GM12878 (cell line): ENCODE results near the gene TOPORS. TPM values are rescaled to one million over a fixed set of nuclear protein-coding genes. Genes with fewer than 3 reads are reported as not detected.

ENCODE experiments used
- ATAC-seq: fragments of 200-7000 bp; cut with Tn5 transposase; 3 replicates; pipeline ENCODE4 v1.9.1; 2020; ENCODE audit warnings: mild to moderate bottlenecking, moderate library complexity
- BruUV-seq: library from RNA; stranded (reverse); fragments of 400-500 nt; replicated peaks from 2 replicates; lab custom pipeline; 2021; lab: Mats Ljungman, UMichigan
- CTCF ChIA-PET: fragments of 300-600 bp; sonication (Branson Sonifier 250); formaldehyde crosslinking; extraction: SDS; loops from one replicate; lab custom pipeline; 2021; ENCODE audit warnings: inconsistent platforms; lab: Yijun Ruan, JAX
- POLR2A ChIA-PET: fragments of 350-600 bp; formaldehyde crosslinking; extraction: SDS; loops from one replicate; lab custom pipeline; 2021; ENCODE audit warnings: inconsistent platforms; lab: Charles Lee
- RAD21 ChIA-PET: fragments of 300-600 bp; sonication (Branson Sonifier 250); formaldehyde crosslinking; loops from one replicate; lab custom pipeline; 2023; ENCODE audit warnings: antibody characterized with exemption; ENCODE audit not compliant: unreplicated experiment; lab: Charles Lee
- SMC1A ChIA-PET: fragments of 300-600 bp; sonication (Branson Sonifier 250); formaldehyde crosslinking; loops from one replicate; lab custom pipeline; 2023; ENCODE audit not compliant: unreplicated experiment, uncharacterized antibody; lab: Charles Lee
- DNase-seq: peaks from one replicate; pipeline ENCODE4 v3.0.0-alpha.2; 2011; ENCODE audit warnings: low read depth, low spot score
- FAIRE-seq: peaks from 3 replicates; lab custom pipeline; 2011; peaks lifted over from hg19 to GRCh38; lab: Jason Lieb, UNC
- H2AFZ ChIP-seq: 2 replicates; pipeline ENCODE4 v1.6.0; 2011; ENCODE audit warnings: low read depth, low read length, control low read depth; ENCODE audit not compliant: control insufficient read depth
- H3K27ac ChIP-seq: 2 replicates; pipeline ENCODE4 v1.5.1; 2011; ENCODE audit warnings: control low read depth; ENCODE audit not compliant: control insufficient read depth, insufficient read depth
- H3K27me3 ChIP-seq, 2 experiments: replicated peaks in 1 of 2; 2 replicates each; pipeline versions ENCODE4 v1.6.0 to v1.6.1; 2011; ENCODE audit warnings: low read length in 1 of 2; ENCODE audit not compliant: control insufficient read depth in 2 of 2, insufficient read depth in 2 of 2
- H3K36me3 ChIP-seq, 2 experiments: 2 replicates each; pipeline ENCODE4 v1.5.1; 2011; ENCODE audit warnings: low read length in 1 of 2; ENCODE audit not compliant: control insufficient read depth in 2 of 2, insufficient read depth in 2 of 2
- H3K4me1 ChIP-seq: 2 replicates; pipeline ENCODE4 v1.6.1; 2011; ENCODE audit warnings: mild to moderate bottlenecking, low read length, moderate library complexity, mixed read lengths; ENCODE audit not compliant: control insufficient read depth, insufficient read depth
- H3K4me2 ChIP-seq: 2 replicates; pipeline ENCODE4 v1.6.0; 2011; ENCODE audit warnings: control low read depth; ENCODE audit not compliant: control insufficient read depth, insufficient read depth
- H3K4me3 ChIP-seq: fragments of 200-600 bp; sonication (generic); 2 replicates; pipeline ENCODE4 v1.5.1; 2016
- H3K79me2 ChIP-seq: 2 replicates; pipeline ENCODE4 v1.6.0; 2011; ENCODE audit warnings: low read length; ENCODE audit not compliant: control insufficient read depth, insufficient read depth
- H3K9ac ChIP-seq: 2 replicates; pipeline ENCODE4 v1.8.0; 2011; ENCODE audit warnings: low read length, control low read depth, mixed read lengths; ENCODE audit not compliant: control insufficient read depth, insufficient read depth
- H3K9me3 ChIP-seq: replicated peaks from 3 replicates; pipeline ENCODE4 v1.5.1; 2011; ENCODE audit warnings: mild to moderate bottlenecking, low read length; ENCODE audit not compliant: control insufficient read depth, insufficient read depth
- H4K20me1 ChIP-seq: 2 replicates; pipeline ENCODE4 v1.6.0; 2011; ENCODE audit not compliant: control insufficient read depth, insufficient read depth
- CHD1 ChIP-seq: IDR thresholded peaks from 2 replicates; pipeline ENCODE4 v1.6.1; 2012; ENCODE audit warnings: low read depth, low read length, improper control_type of control experiment
- EED ChIP-seq: sonication (generic); IDR thresholded peaks from 2 replicates; pipeline ENCODE4 v1.6.1; 2016; ENCODE audit warnings: antibody characterized with exemption, low read depth
- HDAC6 ChIP-seq: fragments of 200-600 bp; sonication (generic); IDR thresholded peaks from one replicate; pipeline ENCODE4 v1.8.0; 2017; ENCODE audit warnings: antibody characterized with exemption; ENCODE audit not compliant: unreplicated experiment
- MTA3 ChIP-seq: IDR thresholded peaks from 2 replicates; pipeline ENCODE4 v1.6.1; 2012; ENCODE audit warnings: low read length, inconsistent platforms, borderline replicate concordance
- POLR2A ChIP-seq: IDR thresholded peaks from 2 replicates; pipeline ENCODE4 v1.6.1; 2011; ENCODE audit warnings: low read depth, mild to moderate bottlenecking, low read length
- TCF3 ChIP-seq: IDR thresholded peaks from 2 replicates; pipeline ENCODE4 v1.6.1; 2012; ENCODE audit warnings: low read depth, mild to moderate bottlenecking, low read length, borderline replicate concordance; ENCODE audit not compliant: insufficient read depth
- ZNF207 ChIP-seq: fragments of 450-650 bp; IDR thresholded peaks from 2 replicates; pipeline ENCODE4 v1.6.1; 2014; ENCODE audit warnings: antibody characterized with exemption, mild to moderate bottlenecking, borderline replicate concordance
- ZNF622 ChIP-seq: fragments of 450-650 bp; IDR thresholded peaks from 2 replicates; pipeline ENCODE4 v1.6.1; 2017; ENCODE audit warnings: mild to moderate bottlenecking, inconsistent platforms
- WGBS: methylation state at CpG from one replicate; pipeline ENCODE4 v1.1.6; 2016; ENCODE audit warnings: low lambda C conversion rate; ENCODE audit not compliant: insufficient replicate concordance, insufficient coverage; ENCODE audit errors: missing lambda C conversion rate; 5-methylcytosine and 5-hydroxymethylcytosine counted together
- in situ Hi-C: fragments of 300-500 bp; cut with MboI; formaldehyde crosslinking; loops from 9 replicates; pipeline ENCODE4 v1.14.3; 2018; ENCODE audit warnings: mixed read lengths
- intact Hi-C: fragments of 100-400 bp; cut with micrococcal nuclease; formaldehyde crosslinking; loops from one replicate; pipeline ENCODE4 v1.14.2; 2022; ENCODE audit not compliant: unreplicated experiment
- polyA plus RNA-seq, 11 experiments: library from polyadenylated mRNA; depleted of rRNA in 4 of 11; unstranded in 6 of 11; stranded (reverse) in 5 of 11; fragments of >200 nt; fragmentation: Nextera tagmentation in 4 of 11; fragmentation: Illumina TruSeq in 1 of 11; extraction: Ambion mirVana in 4 of 11; extraction: Trizol in 1 of 11; gene quantifications; 1 replicate in 1 of 11; 2 replicates in 10 of 11; pipeline versions ENCODE4 v1.2.1 to v1.2.3, GENCODE V29; 2011 to 2016; ENCODE audit warnings: inconsistent platforms in 2 of 11, missing spikeins in 2 of 11, low read depth in 1 of 11
- total RNA-seq, 4 experiments: library from RNA; depleted of rRNA in 3 of 4; stranded (reverse); fragments of >200 nt in 3 of 4; fragmentation: Illumina TruSeq in 1 of 4; extraction: Trizol in 1 of 4; gene quantifications; 2 replicates each; pipeline versions ENCODE4 v1.2.1 to v1.2.3, GENCODE V29; 2013 to 2021
- TF ChIP-seq, protein P1 (sequence below): IDR thresholded peaks from 2 replicates; pipeline ENCODE4 v1.6.1; 2012; ENCODE audit warnings: low read depth, low read length, improper control_type of control experiment
- TF ChIP-seq, protein P2 (sequence below): fragments of 450-650 bp; IDR thresholded peaks from 2 replicates; pipeline ENCODE4 v1.6.1; 2014; ENCODE audit warnings: mild to moderate bottlenecking
- TF ChIP-seq, protein P3 (sequence below): IDR thresholded peaks from 2 replicates; pipeline ENCODE4 v1.6.1; 2011; ENCODE audit warnings: mild to moderate bottlenecking, low read depth, low read length, moderate library complexity; ENCODE audit not compliant: insufficient replicate concordance

TOPORS gene
- total and polyA plus RNA-seq, 10 of the 15 experiments (the other 5 are each of a cell fraction or from before 2014, with no cell fraction given) = 6.0 to 27.8 (median 14.3) TPM

DNA sequence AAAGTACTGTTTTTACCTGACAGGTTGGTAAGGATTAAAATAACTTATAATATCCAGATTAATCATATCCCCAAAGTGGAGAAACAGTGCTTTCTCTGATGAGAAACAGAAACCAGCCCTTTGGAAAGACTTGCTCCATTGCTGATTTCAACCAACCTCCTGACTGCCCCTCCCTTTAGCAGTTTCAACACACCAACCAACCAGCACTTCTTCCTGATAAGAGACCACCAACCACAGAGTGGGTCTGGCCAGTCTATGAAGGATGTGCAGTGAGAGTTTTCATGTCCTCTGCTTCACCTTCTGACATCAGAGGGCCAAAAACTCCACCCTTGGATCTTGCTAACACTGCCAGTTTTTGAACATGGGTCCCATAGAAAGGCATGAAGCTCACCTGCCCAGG, 54.5 kb downstream of the TOPORS start (continued):
- TF ChIP-seq HDAC6 (no peak), MTA3 (no peak), ZNF622 (no peak)

DNA sequence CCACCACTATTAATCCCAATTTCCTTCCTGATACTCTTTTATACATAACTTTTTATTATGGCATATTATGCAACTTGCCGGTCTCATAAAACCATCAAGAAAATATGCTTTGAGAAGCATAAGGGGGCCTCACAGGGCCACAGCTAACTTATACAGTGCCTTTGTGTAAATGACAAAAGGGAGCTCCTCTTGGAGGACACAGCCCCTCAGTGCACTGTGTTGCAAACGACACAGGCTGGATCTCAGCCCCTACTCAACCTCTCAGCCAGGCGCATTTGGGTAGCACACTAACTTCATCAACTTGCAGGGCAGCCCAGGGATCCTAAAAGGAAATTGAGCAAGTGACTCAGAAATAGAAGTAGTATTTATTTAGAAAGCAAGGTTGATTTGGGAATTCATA, 61.8 kb downstream of the TOPORS start:
- 89% methylated on average over 3 of the region's 3 CpGs for WGBS
- DNase-seq (no peak), ATAC-seq (no peak), FAIRE-seq (no peak)
- TF ChIP-seq EED (no peak), ZNF207 (no peak), POLR2A (no peak), CHD1 (no peak), TCF3 (no peak)
- TF ChIP-seq, protein P1, sequence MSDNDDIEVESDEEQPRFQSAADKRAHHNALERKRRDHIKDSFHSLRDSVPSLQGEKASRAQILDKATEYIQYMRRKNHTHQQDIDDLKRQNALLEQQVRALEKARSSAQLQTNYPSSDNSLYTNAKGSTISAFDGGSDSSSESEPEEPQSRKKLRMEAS = no peak
- TF ChIP-seq, protein P2, sequence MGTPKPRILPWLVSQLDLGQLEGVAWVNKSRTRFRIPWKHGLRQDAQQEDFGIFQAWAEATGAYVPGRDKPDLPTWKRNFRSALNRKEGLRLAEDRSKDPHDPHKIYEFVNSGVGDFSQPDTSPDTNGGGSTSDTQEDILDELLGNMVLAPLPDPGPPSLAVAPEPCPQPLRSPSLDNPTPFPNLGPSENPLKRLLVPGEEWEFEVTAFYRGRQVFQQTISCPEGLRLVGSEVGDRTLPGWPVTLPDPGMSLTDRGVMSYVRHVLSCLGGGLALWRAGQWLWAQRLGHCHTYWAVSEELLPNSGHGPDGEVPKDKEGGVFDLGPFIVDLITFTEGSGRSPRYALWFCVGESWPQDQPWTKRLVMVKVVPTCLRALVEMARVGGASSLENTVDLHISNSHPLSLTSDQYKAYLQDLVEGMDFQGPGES = no peak
- TF ChIP-seq, protein P3, sequence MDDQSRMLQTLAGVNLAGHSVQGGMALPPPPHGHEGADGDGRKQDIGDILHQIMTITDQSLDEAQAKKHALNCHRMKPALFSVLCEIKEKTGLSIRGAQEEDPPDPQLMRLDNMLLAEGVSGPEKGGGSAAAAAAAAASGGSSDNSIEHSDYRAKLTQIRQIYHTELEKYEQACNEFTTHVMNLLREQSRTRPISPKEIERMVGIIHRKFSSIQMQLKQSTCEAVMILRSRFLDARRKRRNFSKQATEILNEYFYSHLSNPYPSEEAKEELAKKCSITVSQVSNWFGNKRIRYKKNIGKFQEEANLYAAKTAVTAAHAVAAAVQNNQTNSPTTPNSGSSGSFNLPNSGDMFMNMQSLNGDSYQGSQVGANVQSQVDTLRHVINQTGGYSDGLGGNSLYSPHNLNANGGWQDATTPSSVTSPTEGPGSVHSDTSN = no peak
- Histone ChIP-seq H3K4me2 (no peak overlapping the region), H3K79me2 (no peaks in the 10 kb centered on the region), H4K20me1 (no peaks in the 10 kb centered on the region), H3K36me3 (peaks cover 0 to 10% of the 10 kb centered on the region in 2 experiments; a peak in 2 of 4 replicates), H2AFZ (no peak overlapping the region), H3K4me3 (no peak overlapping the region), H3K27me3 (no peaks in the 10 kb centered on the region), H3K9me3 (no peaks in the 10 kb centered on the region), H3K27ac (no peak overlapping the region), H3K4me1 (no peaks in the 10 kb centered on the region), H3K9ac (no peak overlapping the region)
- in situ Hi-C loops (no loop called here), intact Hi-C loops (no loop called here)
- ChIA-PET POLR2A (no interaction called here), RAD21 (no interaction called here), SMC1A (interaction anchor here (1.1 kb wide), 1 partner anchor 35 kb away, joined by 3 read pairs; the partner anchor contains the start of gene RIGI), CTCF (no interaction called here)
- no TSS peak for BruUV-seq

Other genes with a start within 250 kb of the TOPORS start
- 3.0 and 3.3 TPM in 2 replicates for gene ACO1, start 167.9 kb downstream of the TOPORS start, total RNA-seq (2014; rRNA removed)
- 2.4 and 3.2 TPM in 2 replicates for gene ACO1, start 167.9 kb downstream of the TOPORS start, total RNA-seq (2014; rRNA removed; fragmentation: Illumina TruSeq; extraction: Trizol)
- 3.4 and 3.5 TPM in 2 replicates for gene ACO1, start 167.9 kb downstream of the TOPORS start, total RNA-seq (2021)
- 5.6 and 6.4 TPM in 2 replicates for gene ACO1, start 167.9 kb downstream of the TOPORS start, polyA plus RNA-seq (2011; rRNA removed)
- 3.3 and 3.5 TPM in 2 replicates for gene ACO1, start 167.9 kb downstream of the TOPORS start, polyA plus RNA-seq (2014; fragmentation: Illumina TruSeq; extraction: Trizol)
- under 1 TPM; 0.21 to 0.53 TPM for gene ACO1, start 167.9 kb downstream of the TOPORS start, polyA plus RNA-seq (2014; fragmentation: Nextera tagmentation; extraction: Ambion mirVana)
- gene ACO1, start 167.9 kb downstream of the TOPORS start, polyA plus RNA-seq (2014; rRNA removed) = 2.5 and 2.9 TPM in 2 replicates
- gene ACO1, start 167.9 kb downstream of the TOPORS start, polyA plus RNA-seq (2016; fragmentation: Nextera tagmentation; extraction: Ambion mirVana) = 1 to 10 TPM; 4.2 to 6.5 TPM
- 12.3 and 13.0 TPM in 2 replicates for gene RIGI, start 26.4 kb downstream of the TOPORS start, total RNA-seq (2014; rRNA removed)
- gene RIGI, start 26.4 kb downstream of the TOPORS start, total RNA-seq (2014; rRNA removed; fragmentation: Illumina TruSeq; extraction: Trizol) = 15.2 and 16.5 TPM in 2 replicates
- gene RIGI, start 26.4 kb downstream of the TOPORS start, total RNA-seq (2021) = 10.0 and 10.4 TPM in 2 replicates
- gene RIGI, start 26.4 kb downstream of the TOPORS start, polyA plus RNA-seq (2011; rRNA removed) = 13.0 and 18.1 TPM in 2 replicates
- 13.9 and 17.1 TPM in 2 replicates for gene RIGI, start 26.4 kb downstream of the TOPORS start, polyA plus RNA-seq (2014; fragmentation: Illumina TruSeq; extraction: Trizol)
- gene RIGI, start 26.4 kb downstream of the TOPORS start, polyA plus RNA-seq (2014; fragmentation: Nextera tagmentation; extraction: Ambion mirVana) = 1 to 10 TPM; 6.3 to 7.2 TPM
- gene RIGI, start 26.4 kb downstream of the TOPORS start, polyA plus RNA-seq (2014; rRNA removed) = 6.3 and 7.8 TPM in 2 replicates
- gene RIGI, start 26.4 kb downstream of the TOPORS start, polyA plus RNA-seq (2016; fragmentation: Nextera tagmentation; extraction: Ambion mirVana) = 1 to 10 TPM; 5.3 to 7.0 TPM
- 20.5 and 23.7 TPM in 2 replicates for gene SMIM27, start 259 bp downstream of the TOPORS start, total RNA-seq (2014; rRNA removed)
- gene SMIM27, start 259 bp downstream of the TOPORS start, total RNA-seq (2014; rRNA removed; fragmentation: Illumina TruSeq; extraction: Trizol) = 21.1 and 21.5 TPM in 2 replicates
- gene SMIM27, start 259 bp downstream of the TOPORS start, total RNA-seq (2021) = 18.6 and 19.6 TPM in 2 replicates
- 29.3 and 37.2 TPM in 2 replicates for gene SMIM27, start 259 bp downstream of the TOPORS start, polyA plus RNA-seq (2011; rRNA removed)
- gene SMIM27, start 259 bp downstream of the TOPORS start, polyA plus RNA-seq (2014; fragmentation: Illumina TruSeq; extraction: Trizol) = 4.1 and 12.2 TPM in 2 replicates
- gene SMIM27, start 259 bp downstream of the TOPORS start, polyA plus RNA-seq (2014; fragmentation: Nextera tagmentation; extraction: Ambion mirVana) = 10 to 100 TPM; 38.6 to 39.9 TPM
- 22.2 and 31.5 TPM in 2 replicates for gene SMIM27, start 259 bp downstream of the TOPORS start, polyA plus RNA-seq (2014; rRNA removed)
- 10 to 100 TPM; 44.1 to 47.3 TPM for gene SMIM27, start 259 bp downstream of the TOPORS start, polyA plus RNA-seq (2016; fragmentation: Nextera tagmentation; extraction: Ambion mirVana)
- 47.6 and 52.6 TPM in 2 replicates for gene NDUFB6, start 20.6 kb upstream of the TOPORS start, total RNA-seq (2014; rRNA removed)
- gene NDUFB6, start 20.6 kb upstream of the TOPORS start, total RNA-seq (2014; rRNA removed; fragmentation: Illumina TruSeq; extraction: Trizol) = 35.3 and 40.3 TPM in 2 replicates
- 51.2 and 54.9 TPM in 2 replicates for gene NDUFB6, start 20.6 kb upstream of the TOPORS start, total RNA-seq (2021)
- 57.6 and 68.3 TPM in 2 replicates for gene NDUFB6, start 20.6 kb upstream of the TOPORS start, polyA plus RNA-seq (2011; rRNA removed)
- 14.7 and 26.3 TPM in 2 replicates for gene NDUFB6, start 20.6 kb upstream of the TOPORS start, polyA plus RNA-seq (2014; fragmentation: Illumina TruSeq; extraction: Trizol)
- 10 to 100 TPM; 80.8 to 84.3 TPM for gene NDUFB6, start 20.6 kb upstream of the TOPORS start, polyA plus RNA-seq (2014; fragmentation: Nextera tagmentation; extraction: Ambion mirVana)
- 56.2 and 65.2 TPM in 2 replicates for gene NDUFB6, start 20.6 kb upstream of the TOPORS start, polyA plus RNA-seq (2014; rRNA removed)
- 100 to 1,000 TPM; 237 to 269 TPM for gene NDUFB6, start 20.6 kb upstream of the TOPORS start, polyA plus RNA-seq (2016; fragmentation: Nextera tagmentation; extraction: Ambion mirVana)
- gene TAF1L, start 83.1 kb upstream of the TOPORS start, total RNA-seq (2014; rRNA removed) = under 0.01 TPM in 1 of 2 replicates, not detected in the other
- under 0.01 TPM in 1 of 2 replicates, not detected in the other for gene TAF1L, start 83.1 kb upstream of the TOPORS start, total RNA-seq (2014; rRNA removed; fragmentation: Illumina TruSeq; extraction: Trizol)
- gene TAF1L, start 83.1 kb upstream of the TOPORS start, total RNA-seq (2021) = not detected in 2 replicates
- 0.01 and 0.03 TPM in 2 replicates for gene TAF1L, start 83.1 kb upstream of the TOPORS start, polyA plus RNA-seq (2011; rRNA removed)
- gene TAF1L, start 83.1 kb upstream of the TOPORS start, polyA plus RNA-seq (2014; fragmentation: Illumina TruSeq; extraction: Trizol) = 0.03 TPM in 2 replicates
- gene TAF1L, start 83.1 kb upstream of the TOPORS start, polyA plus RNA-seq (2014; fragmentation: Nextera tagmentation; extraction: Ambion mirVana) = not detected
- 0.01 TPM in 1 of 2 replicates, not detected in the other for gene TAF1L, start 83.1 kb upstream of the TOPORS start, polyA plus RNA-seq (2014; rRNA removed)
- not detected for gene TAF1L, start 83.1 kb upstream of the TOPORS start, polyA plus RNA-seq (2016; fragmentation: Nextera tagmentation; extraction: Ambion mirVana)
- not detected in 2 replicates for gene TMEM215, start 231.0 kb upstream of the TOPORS start, total RNA-seq (2014; rRNA removed)
- gene TMEM215, start 231.0 kb upstream of the TOPORS start, total RNA-seq (2014; rRNA removed; fragmentation: Illumina TruSeq; extraction: Trizol) = not detected in 2 replicates
- not detected in 2 replicates for gene TMEM215, start 231.0 kb upstream of the TOPORS start, total RNA-seq (2021)
- not detected in 2 replicates for gene TMEM215, start 231.0 kb upstream of the TOPORS start, polyA plus RNA-seq (2011; rRNA removed)
- not detected in 2 replicates for gene TMEM215, start 231.0 kb upstream of the TOPORS start, polyA plus RNA-seq (2014; fragmentation: Illumina TruSeq; extraction: Trizol)
- not detected for gene TMEM215, start 231.0 kb upstream of the TOPORS start, polyA plus RNA-seq (2014; fragmentation: Nextera tagmentation; extraction: Ambion mirVana)
- not detected in 2 replicates for gene TMEM215, start 231.0 kb upstream of the TOPORS start, polyA plus RNA-seq (2014; rRNA removed)
- not detected for gene TMEM215, start 231.0 kb upstream of the TOPORS start, polyA plus RNA-seq (2016; fragmentation: Nextera tagmentation; extraction: Ambion mirVana)